Myometrial cell (primary cell): ENCODE results near the gene COL6A3. TPM values are rescaled to one million over a fixed set of nuclear protein-coding genes. Genes with fewer than 3 reads are reported as not detected.

Source experiments
- total RNA-seq: library from RNA; depleted of rRNA; stranded (reverse); fragments of >200 nt; gene quantifications from 2 replicates; pipeline ENCODE4 v1.2.3, GENCODE V29; 2015

COL6A3 gene, protein sequence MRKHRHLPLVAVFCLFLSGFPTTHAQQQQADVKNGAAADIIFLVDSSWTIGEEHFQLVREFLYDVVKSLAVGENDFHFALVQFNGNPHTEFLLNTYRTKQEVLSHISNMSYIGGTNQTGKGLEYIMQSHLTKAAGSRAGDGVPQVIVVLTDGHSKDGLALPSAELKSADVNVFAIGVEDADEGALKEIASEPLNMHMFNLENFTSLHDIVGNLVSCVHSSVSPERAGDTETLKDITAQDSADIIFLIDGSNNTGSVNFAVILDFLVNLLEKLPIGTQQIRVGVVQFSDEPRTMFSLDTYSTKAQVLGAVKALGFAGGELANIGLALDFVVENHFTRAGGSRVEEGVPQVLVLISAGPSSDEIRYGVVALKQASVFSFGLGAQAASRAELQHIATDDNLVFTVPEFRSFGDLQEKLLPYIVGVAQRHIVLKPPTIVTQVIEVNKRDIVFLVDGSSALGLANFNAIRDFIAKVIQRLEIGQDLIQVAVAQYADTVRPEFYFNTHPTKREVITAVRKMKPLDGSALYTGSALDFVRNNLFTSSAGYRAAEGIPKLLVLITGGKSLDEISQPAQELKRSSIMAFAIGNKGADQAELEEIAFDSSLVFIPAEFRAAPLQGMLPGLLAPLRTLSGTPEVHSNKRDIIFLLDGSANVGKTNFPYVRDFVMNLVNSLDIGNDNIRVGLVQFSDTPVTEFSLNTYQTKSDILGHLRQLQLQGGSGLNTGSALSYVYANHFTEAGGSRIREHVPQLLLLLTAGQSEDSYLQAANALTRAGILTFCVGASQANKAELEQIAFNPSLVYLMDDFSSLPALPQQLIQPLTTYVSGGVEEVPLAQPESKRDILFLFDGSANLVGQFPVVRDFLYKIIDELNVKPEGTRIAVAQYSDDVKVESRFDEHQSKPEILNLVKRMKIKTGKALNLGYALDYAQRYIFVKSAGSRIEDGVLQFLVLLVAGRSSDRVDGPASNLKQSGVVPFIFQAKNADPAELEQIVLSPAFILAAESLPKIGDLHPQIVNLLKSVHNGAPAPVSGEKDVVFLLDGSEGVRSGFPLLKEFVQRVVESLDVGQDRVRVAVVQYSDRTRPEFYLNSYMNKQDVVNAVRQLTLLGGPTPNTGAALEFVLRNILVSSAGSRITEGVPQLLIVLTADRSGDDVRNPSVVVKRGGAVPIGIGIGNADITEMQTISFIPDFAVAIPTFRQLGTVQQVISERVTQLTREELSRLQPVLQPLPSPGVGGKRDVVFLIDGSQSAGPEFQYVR (N-terminal part only)
- 1,153 and 1,391 TPM in 2 replicates for total RNA-seq

DNA sequence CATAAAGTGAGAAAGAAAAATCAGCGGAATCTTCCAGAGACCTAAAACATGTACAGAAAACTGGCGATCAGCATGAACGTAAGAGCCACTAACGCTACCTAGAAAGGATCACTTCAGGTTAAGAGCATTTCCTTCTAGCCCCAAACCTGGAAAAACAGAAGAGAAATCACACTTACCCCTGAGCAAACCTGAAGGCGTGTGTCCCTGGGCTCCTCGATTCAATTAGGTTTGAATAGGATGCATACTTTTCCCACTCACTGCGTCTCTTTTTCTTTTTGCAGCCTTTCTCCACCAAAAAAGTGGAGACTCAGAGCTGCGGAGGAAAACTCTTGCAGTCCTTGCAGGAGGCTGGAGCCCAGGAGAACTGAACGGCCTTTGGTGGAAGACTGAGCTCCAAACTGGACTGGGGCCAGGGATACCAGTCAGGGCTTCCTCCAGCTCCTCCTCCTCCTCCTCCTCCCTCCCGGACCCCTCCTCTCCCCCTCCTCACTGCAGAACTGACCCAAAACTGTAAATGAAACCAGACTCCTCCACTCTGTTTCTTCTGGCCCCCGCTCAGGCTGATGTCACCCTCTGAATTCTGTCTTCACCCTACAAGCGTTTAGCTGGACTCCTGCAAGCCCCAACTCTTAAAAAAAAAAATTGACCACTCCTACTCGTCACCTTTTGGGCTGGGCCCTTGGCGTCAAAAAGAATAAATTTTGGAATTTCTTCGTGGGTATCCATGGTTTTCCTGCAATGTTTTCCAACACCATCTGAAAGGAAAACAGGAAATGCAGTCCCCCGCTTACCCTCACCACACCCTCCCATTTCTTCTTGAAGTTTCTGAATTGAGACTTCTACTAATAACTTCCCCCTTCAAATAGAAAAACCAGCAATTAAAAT lies at the start of gene COL6A3:
TSS of gene COL6A3 (minus strand) at position 388 of the 885 bp plus-strand sequence. CDS start 17,347 bp downstream, outside the sequence.

Other genes with a start within 250 kb of the COL6A3 start
- gene MLPH, start 73.1 kb upstream of the COL6A3 start, total RNA-seq = 39.3 and 40.9 TPM in 2 replicates
- gene PRLH, start 152.4 kb upstream of the COL6A3 start, total RNA-seq = not detected in 2 replicates
- not detected in 2 replicates for gene RAB17, start 176.6 kb upstream of the COL6A3 start, total RNA-seq
- gene LRRFIP1, start 213.4 kb upstream of the COL6A3 start, total RNA-seq = 64.3 and 70.9 TPM in 2 replicates